ENCODE results near the gene DAAM1. TPM values are rescaled to one million over a fixed set of nuclear protein-coding genes. Genes with fewer than 3 reads are reported as not detected.

DAAM1 gene
- total and polyA plus RNA-seq, 8 donors = 6.2 to 26.7 (median 16.0) TPM

DNA sequence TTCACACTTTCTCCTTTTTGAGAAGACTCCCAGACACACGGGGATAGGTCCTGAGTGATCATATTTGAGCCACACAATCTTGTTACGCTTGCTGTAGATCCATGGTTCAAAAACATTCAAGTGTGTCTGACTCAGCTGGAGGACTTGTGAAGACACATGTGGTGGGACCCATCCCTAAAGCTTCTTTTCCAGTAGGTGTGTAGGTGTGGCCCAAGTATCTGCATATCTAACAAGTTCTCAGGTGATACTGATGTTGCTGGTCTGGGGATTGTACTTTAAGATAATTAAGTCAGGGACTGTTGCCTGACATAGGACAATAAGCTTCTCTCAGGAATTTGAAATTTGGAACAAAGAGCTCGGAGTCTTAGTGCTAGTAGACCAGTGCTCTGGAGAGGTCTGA is 4.1 kb upstream of the DAAM1 start:
- TF ChIP-seq, protein P1, sequence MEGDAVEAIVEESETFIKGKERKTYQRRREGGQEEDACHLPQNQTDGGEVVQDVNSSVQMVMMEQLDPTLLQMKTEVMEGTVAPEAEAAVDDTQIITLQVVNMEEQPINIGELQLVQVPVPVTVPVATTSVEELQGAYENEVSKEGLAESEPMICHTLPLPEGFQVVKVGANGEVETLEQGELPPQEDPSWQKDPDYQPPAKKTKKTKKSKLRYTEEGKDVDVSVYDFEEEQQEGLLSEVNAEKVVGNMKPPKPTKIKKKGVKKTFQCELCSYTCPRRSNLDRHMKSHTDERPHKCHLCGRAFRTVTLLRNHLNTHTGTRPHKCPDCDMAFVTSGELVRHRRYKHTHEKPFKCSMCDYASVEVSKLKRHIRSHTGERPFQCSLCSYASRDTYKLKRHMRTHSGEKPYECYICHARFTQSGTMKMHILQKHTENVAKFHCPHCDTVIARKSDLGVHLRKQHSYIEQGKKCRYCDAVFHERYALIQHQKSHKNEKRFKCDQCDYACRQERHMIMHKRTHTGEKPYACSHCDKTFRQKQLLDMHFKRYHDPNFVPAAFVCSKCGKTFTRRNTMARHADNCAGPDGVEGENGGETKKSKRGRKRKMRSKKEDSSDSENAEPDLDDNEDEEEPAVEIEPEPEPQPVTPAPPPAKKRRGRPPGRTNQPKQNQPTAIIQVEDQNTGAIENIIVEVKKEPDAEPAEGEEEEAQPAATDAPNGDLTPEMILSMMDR (IDR thresholded peaks at IDR 0.05) = no peak
- no peak overlapping the region for H3K27ac ChIP-seq
- no peaks in the 10 kb centered on the region for H3K27me3 ChIP-seq
- intact Hi-C loops (cut with DNase I) = no loop called here
- WGBS, 2 donors = 77 to 89% methylated on average over 3 of the region's 3 CpGs
- DNase-seq = no peak
- no peak for ATAC-seq
- H3K4me3 ChIP-seq = no peak overlapping the region
- peaks cover 0 to 6% (median 0%) of the 10 kb centered on the region in 3 donors for H3K4me1 ChIP-seq
- no peak for FAIRE-seq
- H3K9me3 ChIP-seq = no peaks in the 10 kb centered on the region
- H3K36me3 ChIP-seq = no peaks in the 10 kb centered on the region

DNA sequence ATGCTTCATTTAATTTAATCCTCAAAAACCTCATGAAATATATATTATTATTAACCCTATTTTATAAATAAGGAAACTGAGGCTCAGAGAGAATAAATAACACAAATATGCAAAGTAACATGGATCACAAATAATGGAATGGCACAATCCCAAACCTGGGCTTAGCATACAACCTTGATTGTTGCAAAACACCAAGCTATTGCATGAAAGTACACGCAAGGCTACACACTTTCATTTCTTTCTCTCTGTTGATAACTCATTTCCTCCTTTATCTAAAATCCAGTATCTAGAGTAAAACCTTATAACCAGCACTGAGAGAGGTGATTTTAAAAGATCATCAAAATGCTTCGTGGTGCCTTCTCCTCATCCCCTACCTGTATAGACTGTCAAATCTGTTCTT is 2.8 kb upstream of the DAAM1 start:
- FAIRE-seq = no peak
- intact Hi-C loops (cut with DNase I) = no loop called here

DNA sequence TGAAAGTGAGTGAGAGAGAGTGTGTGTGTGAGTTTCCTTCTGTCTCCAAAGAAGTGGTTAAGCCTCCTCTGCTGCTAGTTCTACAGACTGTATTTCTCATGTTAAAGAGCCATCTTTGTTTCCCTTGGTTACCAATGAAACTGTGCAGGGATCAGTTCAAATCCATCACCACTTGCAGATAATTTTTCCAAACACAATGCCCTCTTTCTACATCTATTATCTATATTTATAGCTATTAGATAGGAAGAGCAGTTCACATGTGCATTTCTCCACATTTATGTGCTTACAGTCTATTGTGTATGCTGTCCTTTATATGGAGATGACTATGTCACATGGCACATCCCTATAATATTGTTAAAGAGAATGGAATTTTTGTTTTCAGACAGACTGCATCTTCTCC is 2.2 kb upstream of the DAAM1 start:
- FAIRE-seq = no peak
- no peaks in the 10 kb centered on the region for H3K9me3 ChIP-seq
- H3K27ac ChIP-seq = no peak overlapping the region
- intact Hi-C loops (cut with DNase I) = no loop called here
- no peaks in the 10 kb centered on the region for H3K36me3 ChIP-seq
- DNase-seq = no peak
- no peaks in the 10 kb centered on the region for H3K27me3 ChIP-seq
- peaks cover 6 to 15% (median 10%) of the 10 kb centered on the region in 3 donors for H3K4me1 ChIP-seq
- no peak for ATAC-seq
- no peak overlapping the region for H3K4me3 ChIP-seq
- TF ChIP-seq, protein P1 (IDR thresholded peaks at IDR 0.05) = no peak

More for the DNA sequence above, 2.8 kb upstream of the DAAM1 start:
- Histone ChIP-seq H3K4me1 (peaks cover 3 to 11% (median 8%) of the 10 kb centered on the region in 3 donors), H3K9me3 (no peaks in the 10 kb centered on the region), H3K27ac (no peak overlapping the region), H3K27me3 (no peaks in the 10 kb centered on the region), H3K4me3 (no peak overlapping the region), H3K36me3 (no peaks in the 10 kb centered on the region)
- ATAC-seq (no peak), DNase-seq (no peak)
- 48 to 73% methylated on average over 2 of the region's 2 CpGs for whole genome bisulfite sequencing, 2 donors
- TF ChIP-seq, protein P1 (IDR thresholded peaks at IDR 0.05) = no peak

DNA sequence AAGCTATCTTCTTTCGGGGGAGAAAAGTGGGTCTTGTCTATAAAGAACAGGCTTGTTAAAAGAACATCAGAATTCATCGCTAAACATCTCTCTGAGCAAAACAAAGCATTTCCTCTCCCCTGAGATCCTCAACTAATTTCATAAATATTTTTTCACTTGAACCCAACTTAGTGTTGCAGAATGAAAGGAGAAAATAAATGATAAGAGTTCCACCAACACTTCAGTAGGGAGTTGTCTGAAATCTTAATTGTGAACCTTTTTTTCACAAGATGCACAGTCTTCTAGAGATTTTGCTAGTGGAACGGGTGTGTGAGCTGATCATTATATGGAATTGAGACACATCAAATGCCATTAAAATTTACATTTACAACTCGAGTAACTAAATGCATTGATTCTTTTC is 1.3 kb upstream of the DAAM1 start:
- Histone ChIP-seq H3K36me3 (no peaks in the 10 kb centered on the region), H3K4me1 (peaks cover 6 to 15% (median 10%) of the 10 kb centered on the region in 3 donors), H3K27me3 (no peaks in the 10 kb centered on the region), H3K27ac (no peak overlapping the region), H3K4me3 (peak overlapping the region in 1 of 4 donors; percentile 83), H3K9me3 (no peaks in the 10 kb centered on the region)
- TF ChIP-seq, protein P1 (IDR thresholded peaks at IDR 0.05) = no peak
- FAIRE-seq (no peak), ATAC-seq (no peak), DNase-seq (no peak)
- WGBS, 2 donors = 47 to 48% methylated on average over 4 of the region's 4 CpGs
- intact Hi-C loops (cut with DNase I) = no loop called here

DNA sequence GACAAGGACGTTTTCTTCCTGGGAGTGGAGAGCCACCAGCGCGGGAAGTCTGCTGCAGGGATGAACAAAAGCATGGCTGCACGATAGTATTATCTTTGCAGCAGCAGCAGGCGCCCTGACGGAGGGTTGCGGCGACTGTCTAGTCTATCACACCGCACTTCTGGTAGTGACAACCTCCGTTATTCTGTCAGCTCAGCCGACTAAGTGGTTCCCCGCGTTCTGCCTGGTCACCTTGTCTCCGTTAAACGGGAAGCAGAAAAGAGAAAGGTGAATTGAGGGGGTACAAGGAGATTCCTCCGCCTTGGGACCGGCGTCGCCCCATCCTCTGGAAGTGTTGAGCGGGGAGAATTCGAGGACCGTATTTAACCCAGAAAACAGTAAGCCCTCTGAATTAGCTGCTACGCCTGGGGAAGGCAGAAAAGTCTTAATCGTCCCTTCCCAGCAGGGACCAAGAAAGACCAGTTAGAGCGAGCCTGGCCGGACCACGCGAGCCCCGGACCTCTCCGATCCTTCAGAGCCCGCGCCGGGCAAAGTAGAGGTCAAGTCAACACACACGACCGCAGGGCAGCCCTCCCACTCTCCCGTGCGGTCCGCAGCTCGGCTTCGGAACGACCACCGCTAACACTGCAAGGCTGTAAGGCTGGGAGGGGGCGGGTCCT is 536 bp upstream of the DAAM1 start:
- peak overlapping the region; percentile 67 to 98 (median 97) for H3K27ac ChIP-seq
- H3K9me3 ChIP-seq = no peaks in the 10 kb centered on the region
- DNase-seq (peak in 3 of 6 donors; percentile 15 to 55 (median 16)), ATAC-seq (peak; percentile 9 to 27 (median 18)), FAIRE-seq (no peak)
- intact Hi-C loops (cut with DNase I) = no loop called here
- H3K4me3 ChIP-seq = peak overlapping the region; percentile 38 to 83 (median 68)
- H3K36me3 ChIP-seq = no peaks in the 10 kb centered on the region
- peaks cover 13 to 18% (median 17%) of the 10 kb centered on the region in 3 donors for H3K4me1 ChIP-seq
- WGBS, 2 donors = 0% methylated on average over 43 of the region's 43 CpGs
- TF ChIP-seq, protein P1 (IDR thresholded peaks at IDR 0.05) = no peak
- H3K27me3 ChIP-seq = no peaks in the 10 kb centered on the region
